Measurements from ENCODE around the gene ZXDC.

The ZXDC gene

DNA sequence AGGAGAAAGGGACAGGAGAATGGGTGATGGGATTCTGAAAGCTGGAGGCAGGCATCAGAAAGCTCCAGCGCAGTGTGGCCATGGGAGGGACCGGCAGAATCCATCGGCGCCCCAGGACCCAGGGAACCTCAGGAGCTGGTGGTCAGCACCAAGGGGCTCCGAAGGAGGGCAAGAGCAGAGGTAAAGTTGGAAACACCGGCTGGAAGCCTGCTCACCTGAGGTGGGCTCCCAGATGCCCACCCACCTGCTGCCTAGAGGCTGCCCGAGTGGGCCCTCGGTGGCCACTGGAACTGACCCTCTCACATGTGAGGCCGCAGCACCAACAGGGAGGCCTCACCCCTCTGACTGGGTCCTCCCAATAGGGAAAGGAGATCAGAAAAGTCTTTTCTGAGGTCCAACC, 10.3 kb upstream of the ZXDC start:
- DNase-seq (ENCODE audit: low read depth in 1 of 2, low spot score in 1 of 2), result no peak
- TF ChIP-seq, protein P1, sequence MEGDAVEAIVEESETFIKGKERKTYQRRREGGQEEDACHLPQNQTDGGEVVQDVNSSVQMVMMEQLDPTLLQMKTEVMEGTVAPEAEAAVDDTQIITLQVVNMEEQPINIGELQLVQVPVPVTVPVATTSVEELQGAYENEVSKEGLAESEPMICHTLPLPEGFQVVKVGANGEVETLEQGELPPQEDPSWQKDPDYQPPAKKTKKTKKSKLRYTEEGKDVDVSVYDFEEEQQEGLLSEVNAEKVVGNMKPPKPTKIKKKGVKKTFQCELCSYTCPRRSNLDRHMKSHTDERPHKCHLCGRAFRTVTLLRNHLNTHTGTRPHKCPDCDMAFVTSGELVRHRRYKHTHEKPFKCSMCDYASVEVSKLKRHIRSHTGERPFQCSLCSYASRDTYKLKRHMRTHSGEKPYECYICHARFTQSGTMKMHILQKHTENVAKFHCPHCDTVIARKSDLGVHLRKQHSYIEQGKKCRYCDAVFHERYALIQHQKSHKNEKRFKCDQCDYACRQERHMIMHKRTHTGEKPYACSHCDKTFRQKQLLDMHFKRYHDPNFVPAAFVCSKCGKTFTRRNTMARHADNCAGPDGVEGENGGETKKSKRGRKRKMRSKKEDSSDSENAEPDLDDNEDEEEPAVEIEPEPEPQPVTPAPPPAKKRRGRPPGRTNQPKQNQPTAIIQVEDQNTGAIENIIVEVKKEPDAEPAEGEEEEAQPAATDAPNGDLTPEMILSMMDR (IDR thresholded peaks at IDR 0.05; ENCODE audit: insufficient read depth, low read length), result no peak
- TF ChIP-seq POLR2AphosphoS5 (IDR thresholded peaks at IDR 0.05; ENCODE audit: low read depth) (no peak), SPI1 (IDR thresholded peaks at IDR 0.05; ENCODE audit: borderline replicate concordance, low read depth) (no peak), GABPA (IDR thresholded peaks at IDR 0.05; ENCODE audit: low read depth) (no peak)
- TF ChIP-seq, protein P2, sequence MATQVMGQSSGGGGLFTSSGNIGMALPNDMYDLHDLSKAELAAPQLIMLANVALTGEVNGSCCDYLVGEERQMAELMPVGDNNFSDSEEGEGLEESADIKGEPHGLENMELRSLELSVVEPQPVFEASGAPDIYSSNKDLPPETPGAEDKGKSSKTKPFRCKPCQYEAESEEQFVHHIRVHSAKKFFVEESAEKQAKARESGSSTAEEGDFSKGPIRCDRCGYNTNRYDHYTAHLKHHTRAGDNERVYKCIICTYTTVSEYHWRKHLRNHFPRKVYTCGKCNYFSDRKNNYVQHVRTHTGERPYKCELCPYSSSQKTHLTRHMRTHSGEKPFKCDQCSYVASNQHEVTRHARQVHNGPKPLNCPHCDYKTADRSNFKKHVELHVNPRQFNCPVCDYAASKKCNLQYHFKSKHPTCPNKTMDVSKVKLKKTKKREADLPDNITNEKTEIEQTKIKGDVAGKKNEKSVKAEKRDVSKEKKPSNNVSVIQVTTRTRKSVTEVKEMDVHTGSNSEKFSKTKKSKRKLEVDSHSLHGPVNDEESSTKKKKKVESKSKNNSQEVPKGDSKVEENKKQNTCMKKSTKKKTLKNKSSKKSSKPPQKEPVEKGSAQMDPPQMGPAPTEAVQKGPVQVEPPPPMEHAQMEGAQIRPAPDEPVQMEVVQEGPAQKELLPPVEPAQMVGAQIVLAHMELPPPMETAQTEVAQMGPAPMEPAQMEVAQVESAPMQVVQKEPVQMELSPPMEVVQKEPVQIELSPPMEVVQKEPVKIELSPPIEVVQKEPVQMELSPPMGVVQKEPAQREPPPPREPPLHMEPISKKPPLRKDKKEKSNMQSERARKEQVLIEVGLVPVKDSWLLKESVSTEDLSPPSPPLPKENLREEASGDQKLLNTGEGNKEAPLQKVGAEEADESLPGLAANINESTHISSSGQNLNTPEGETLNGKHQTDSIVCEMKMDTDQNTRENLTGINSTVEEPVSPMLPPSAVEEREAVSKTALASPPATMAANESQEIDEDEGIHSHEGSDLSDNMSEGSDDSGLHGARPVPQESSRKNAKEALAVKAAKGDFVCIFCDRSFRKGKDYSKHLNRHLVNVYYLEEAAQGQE (IDR thresholded peaks at IDR 0.05; ENCODE audit: insufficient replicate concordance, low read depth), result no peak
- Histone ChIP-seq H3K4me3 (replicated peaks; ENCODE audit: insufficient read depth, low read length) (no peak overlapping the region), H3K27ac (replicated peaks) (no peak overlapping the region), H3K27me3 (ENCODE audit: insufficient read depth, poor library complexity, severe bottlenecking) (no peaks in the 10 kb centered on the region)

DNA sequence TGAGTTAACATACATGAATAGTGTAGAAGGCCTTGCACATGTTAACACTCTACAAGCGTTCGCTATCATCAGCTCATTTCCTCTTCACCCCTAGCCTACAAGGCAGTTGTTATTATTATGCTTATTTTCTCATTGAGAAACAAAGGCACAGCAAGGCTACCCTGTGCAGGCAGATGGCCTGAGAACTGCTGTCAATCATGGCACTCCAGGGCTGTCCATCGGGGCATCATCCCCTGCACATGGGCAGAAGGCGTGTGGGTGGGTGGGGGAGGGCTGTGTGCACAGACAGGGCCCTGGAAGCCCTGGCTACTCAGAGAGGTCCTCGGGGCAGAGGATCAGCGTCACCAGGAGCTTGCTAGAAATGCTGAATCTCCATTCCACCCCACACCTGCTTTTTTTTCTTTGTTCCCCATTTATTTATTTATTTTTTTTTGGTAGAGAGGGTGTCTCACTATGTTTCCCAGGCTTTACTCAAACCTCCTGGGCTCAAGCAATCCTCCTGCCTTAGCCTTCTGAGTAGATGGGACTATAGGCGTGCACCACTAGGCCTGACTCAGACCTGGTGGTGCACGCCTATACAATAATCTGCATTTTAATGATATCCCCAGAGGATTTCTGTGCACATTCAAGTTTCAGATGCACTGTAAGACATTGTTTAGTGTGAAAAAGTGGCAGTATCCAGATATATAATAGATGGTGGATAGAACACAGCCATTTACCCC, 9.6 kb upstream of the ZXDC start:
- no peak for DNase-seq (ENCODE audit: low read depth in 1 of 2, low spot score in 1 of 2)
- no peak overlapping the region; the same call in 1 of the 2 replicates for H3K27ac ChIP-seq (replicated peaks)
- no peaks in the 10 kb centered on the region for H3K27me3 ChIP-seq (ENCODE audit: insufficient read depth, poor library complexity, severe bottlenecking)
- H3K4me3 ChIP-seq (replicated peaks; ENCODE audit: insufficient read depth, low read length), result no peak overlapping the region
- TF ChIP-seq POLR2AphosphoS5 (IDR thresholded peaks at IDR 0.05; ENCODE audit: low read depth) (no peak), SPI1 (IDR thresholded peaks at IDR 0.05; ENCODE audit: borderline replicate concordance, low read depth) (no peak), GABPA (IDR thresholded peaks at IDR 0.05; ENCODE audit: low read depth) (no peak)
- TF ChIP-seq, protein P2 (IDR thresholded peaks at IDR 0.05; ENCODE audit: insufficient replicate concordance, low read depth), result no peak
- TF ChIP-seq, protein P1 (IDR thresholded peaks at IDR 0.05; ENCODE audit: insufficient read depth, low read length), result no peak

DNA sequence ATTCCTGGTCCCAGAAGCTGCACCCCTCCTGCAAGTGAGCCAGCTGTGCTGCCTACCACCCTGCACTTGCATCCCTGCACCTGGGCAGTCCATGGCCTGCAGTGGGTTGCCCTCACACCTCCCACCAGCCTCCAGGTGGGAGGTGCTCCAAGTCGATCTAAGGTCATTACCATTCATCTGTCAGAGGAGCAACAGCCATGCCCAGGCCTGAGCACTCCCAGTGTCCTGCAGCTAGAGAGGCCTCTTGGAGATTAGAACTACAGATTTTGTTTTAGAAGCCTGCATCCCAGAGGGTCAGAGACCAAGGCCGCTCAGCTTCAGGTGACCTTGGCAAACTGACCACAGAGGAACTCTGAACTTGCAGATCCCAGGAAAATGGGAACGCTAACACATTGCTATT, 9.0 kb upstream of the ZXDC start:
- H3K4me3 ChIP-seq (replicated peaks; ENCODE audit: insufficient read depth, low read length), result no peak overlapping the region
- H3K27ac ChIP-seq (replicated peaks), result peak overlapping the region; percentile 22
- no peak for DNase-seq (ENCODE audit: low read depth in 1 of 2, low spot score in 1 of 2)
- H3K27me3 ChIP-seq (ENCODE audit: insufficient read depth, poor library complexity, severe bottlenecking), result no peaks in the 10 kb centered on the region
- no peak for TF ChIP-seq SPI1 (IDR thresholded peaks at IDR 0.05; ENCODE audit: borderline replicate concordance, low read depth)
- TF ChIP-seq, protein P1 (IDR thresholded peaks at IDR 0.05; ENCODE audit: insufficient read depth, low read length), result no peak

DNA sequence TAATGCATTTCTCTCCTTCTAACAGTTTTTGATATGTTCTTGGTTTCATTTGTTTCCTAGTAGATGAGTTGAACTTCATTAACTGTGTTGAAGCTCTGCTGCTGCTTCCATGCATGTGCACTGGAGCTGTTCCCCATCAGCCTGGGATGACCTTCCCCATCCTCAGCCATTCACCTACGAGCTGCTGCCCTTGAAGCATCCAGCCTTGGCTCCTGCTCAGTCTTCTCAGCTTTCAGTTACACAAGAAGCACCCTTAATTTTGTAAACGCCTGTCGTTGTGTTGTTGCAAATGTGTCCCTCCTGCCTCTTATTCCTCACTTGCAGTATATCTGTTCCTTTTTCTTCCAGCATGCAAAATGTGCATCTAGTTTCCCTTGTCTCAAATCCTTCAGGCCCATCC, 8.5 kb upstream of the ZXDC start:
- H3K4me3 ChIP-seq (replicated peaks; ENCODE audit: insufficient read depth, low read length), result no peak overlapping the region
- H3K27ac ChIP-seq (replicated peaks), result peak overlapping the region; percentile 22
- TF ChIP-seq GABPA (IDR thresholded peaks at IDR 0.05; ENCODE audit: low read depth), result no peak
- TF ChIP-seq, protein P2 (IDR thresholded peaks at IDR 0.05; ENCODE audit: insufficient replicate concordance, low read depth), result no peak
- TF ChIP-seq SPI1 (IDR thresholded peaks at IDR 0.05; ENCODE audit: borderline replicate concordance, low read depth), result no peak
- TF ChIP-seq POLR2AphosphoS5 (IDR thresholded peaks at IDR 0.05; ENCODE audit: low read depth), result no peak
- TF ChIP-seq, protein P1 (IDR thresholded peaks at IDR 0.05; ENCODE audit: insufficient read depth, low read length), result no peak
- peak in 1 of 2 experiments; percentile 47 for DNase-seq (ENCODE audit: low read depth in 1 of 2, low spot score in 1 of 2)
- no peaks in the 10 kb centered on the region for H3K27me3 ChIP-seq (ENCODE audit: insufficient read depth, poor library complexity, severe bottlenecking)
